GM20431 (cell line): ENCODE results near the gene GNB3.
"Not testable (repeated sequence)": the region's sequence is repeated elsewhere in the genome, so short reads cannot be mapped to it uniquely, and the experiment has no call there.

Source experiments
- in situ Hi-C: fragments of 300-500 bp; cut with MseI, MboI; formaldehyde crosslinking; loops from one replicate; pipeline ENCODE4 v1.15.0; 2020; ENCODE audit warnings: low sequenced_read_pairs; ENCODE audit not compliant: unreplicated experiment

Gene GNB3

GRCh38 chr12:6851921-6852650 is 11.4 kb downstream of the GNB3 start, which contains the start of gene USP5:
Gene USP5 (plus strand): TSS chr12:6852150. CDS start chr12:6852180, 30 bp downstream.
- in situ Hi-C loops: no loop called here

GRCh38 chr12:6852651-6853354 is 12.1 kb downstream of the GNB3 start:
- in situ Hi-C loops: no loop called here

GRCh38 chr12:6853626-6854025 is 12.9 kb downstream of the GNB3 start:
- in situ Hi-C loops: no loop called here

- in situ Hi-C loops: no loop called here
These were observed 13.3 kb downstream of the GNB3 start for GRCh38 chr12:6854036-6854435.

- in situ Hi-C loops: no loop called here
These were observed 14.6 kb downstream of the GNB3 start for GRCh38 chr12:6855322-6855721.

GRCh38 chr12:6858799-6859198 is 18.1 kb downstream of the GNB3 start:
- in situ Hi-C loops: no loop called here

GRCh38 chr12:6860116-6860515 is 19.4 kb downstream of the GNB3 start:
- in situ Hi-C loops: no loop called here

GRCh38 chr12:6860942-6861341 is 20.2 kb downstream of the GNB3 start:
- in situ Hi-C loops: no loop called here

GRCh38 chr12:6861391-6861790 is 20.7 kb downstream of the GNB3 start:
- in situ Hi-C loops: no loop called here

- in situ Hi-C loops: no loop called here
These were observed 22.3 kb downstream of the GNB3 start for GRCh38 chr12:6863033-6863432.

GRCh38 chr12:6863586-6864321 is 23.0 kb downstream of the GNB3 start:
- in situ Hi-C loops: no loop called here

GRCh38 chr12:6865307-6865706 is 24.6 kb downstream of the GNB3 start:
- in situ Hi-C loops: not testable (repeated sequence)

- in situ Hi-C loops: no loop called here
These were observed 25.6 kb downstream of the GNB3 start for GRCh38 chr12:6866163-6866919.

GRCh38 chr12:6866920-6867412 is 26.2 kb downstream of the GNB3 start:
- in situ Hi-C loops: no loop called here

GRCh38 chr12:6867413-6868210 is 26.9 kb downstream of the GNB3 start, which contains the start of gene TPI1:
Gene TPI1 (plus strand): TSS chr12:6867531. CDS start chr12:6867567, 36 bp downstream.
- in situ Hi-C loops: no loop called here

- in situ Hi-C loops: no loop called here
These were observed 27.7 kb downstream of the GNB3 start for GRCh38 chr12:6868211-6869048.

GRCh38 chr12:6869049-6870021 is 28.6 kb downstream of the GNB3 start:
- in situ Hi-C loops: no loop called here
